ENCODE data around the gene CLIC3.

GRCh38 chr9:137009217-137009616, 12.8 kb upstream of the CLIC3 start:
- TF ChIP-seq EZH2 (IDR thresholded peaks at IDR 0.05): no peak
- TF ChIP-seq POLR2AphosphoS5 (IDR thresholded peaks at IDR 0.05; ENCODE audit: borderline replicate concordance, low read depth, low read length): no peak
- TF ChIP-seq FOXP2 (optimal IDR thresholded peaks at IDR 0.05; ENCODE audit: control extremely low read depth, extremely low read length, insufficient read depth): no peak

Measured in SK-N-MC (cell line).